Activated naive CD8-positive, alpha-beta T cell treated with anti-CD3 and anti-CD28 coated beads, Interleukin-2, amount 50 U/mL, for 16 hours (primary cell): ENCODE measurements around the gene CNOT2.
"Not testable (repeated sequence)": the region's sequence is repeated elsewhere in the genome, so short reads cannot be mapped to it uniquely, and the experiment has no call there.

ENCODE experiments used
- DNase-seq: peaks from one replicate; pipeline ENCODE4 v3.0.0-alpha.2; 2020; ENCODE audit warnings: low read depth, low spot score

The CNOT2 gene

DNA sequence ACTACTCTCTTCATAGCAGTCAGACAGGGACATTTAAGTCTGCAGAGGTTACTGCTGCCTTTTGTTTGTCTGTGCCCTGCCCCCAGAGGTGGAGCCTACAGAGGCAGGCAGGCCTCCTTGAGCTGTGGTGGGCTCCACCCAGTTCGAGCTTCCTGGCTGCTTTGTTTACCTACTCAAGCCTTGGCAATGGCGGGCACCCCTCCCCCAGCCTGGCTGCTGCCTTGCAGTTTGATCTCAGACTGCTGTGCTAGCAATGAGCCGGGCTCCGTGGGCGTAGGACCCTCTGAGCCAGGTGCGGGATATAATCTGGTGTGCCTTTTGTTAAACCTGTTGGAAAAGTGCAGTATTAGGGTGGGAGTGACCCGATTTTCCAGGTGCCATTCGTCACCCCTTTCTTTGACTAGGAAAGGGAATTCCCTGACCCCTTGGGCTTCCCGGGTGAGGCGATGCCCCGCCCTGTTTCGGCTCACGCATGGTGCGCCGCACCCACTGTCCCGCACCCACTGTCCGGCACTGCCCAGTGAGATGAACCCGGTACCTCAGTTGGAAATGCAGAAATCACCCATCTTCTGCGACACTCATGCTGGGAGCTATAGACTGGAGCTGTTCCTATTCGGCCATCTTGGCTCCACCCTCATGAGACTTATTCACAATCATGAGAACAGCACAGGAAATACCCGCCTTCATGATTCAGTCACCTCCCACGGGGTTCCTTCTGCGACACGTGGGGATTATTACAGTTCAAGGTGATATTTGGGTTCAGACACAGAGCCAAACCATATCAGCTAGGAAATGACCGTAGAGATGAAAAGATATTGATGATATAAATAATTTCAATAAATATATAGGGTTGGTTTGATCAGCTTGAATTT lies 61.7 kb downstream of the CNOT2 start:
- not testable (repeated sequence) for DNase-seq

- DNase-seq: no peak
Measured at GRCh38 chr12:70305794-70306193, 62.6 kb downstream of the CNOT2 start.

DNA sequence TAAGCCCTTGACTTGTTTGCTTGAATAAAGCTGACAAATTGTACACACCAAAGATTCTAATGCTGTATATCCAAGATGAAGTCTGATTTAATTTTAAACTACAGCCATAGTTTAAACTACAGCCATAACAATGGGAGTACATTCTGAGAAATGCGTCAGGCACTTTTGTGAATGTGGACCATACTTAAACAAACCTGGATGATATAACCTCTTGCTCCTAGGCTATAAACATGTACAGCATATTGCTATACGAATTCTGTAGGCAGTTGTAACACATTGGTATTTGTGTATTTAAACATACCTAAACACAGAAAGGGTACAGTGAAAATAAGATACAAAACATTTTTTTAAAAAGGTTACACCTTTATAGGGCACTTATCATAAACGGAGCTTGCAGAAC lies 63.4 kb downstream of the CNOT2 start:
- DNase-seq: no peak

- no peak for DNase-seq
Measured at GRCh38 chr12:70307868-70308267, 64.6 kb downstream of the CNOT2 start.

DNA sequence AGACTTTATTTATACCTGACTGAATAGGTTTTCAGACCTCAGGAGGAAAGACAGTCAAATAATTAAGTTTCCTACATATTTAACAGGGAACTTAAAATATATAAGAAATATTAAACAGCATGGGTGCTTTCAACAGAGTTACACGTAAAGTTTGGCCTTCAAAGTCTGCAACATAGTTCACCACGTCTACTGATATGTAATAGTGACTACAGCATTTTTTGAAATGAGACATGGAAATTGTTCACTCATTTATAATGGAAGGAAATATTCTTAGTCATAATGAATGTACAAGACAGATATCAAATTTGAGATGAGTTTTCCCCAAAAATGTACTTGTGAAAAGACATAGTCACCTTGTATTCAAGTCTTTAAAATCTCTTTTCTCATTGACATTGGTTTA lies 66.1 kb downstream of the CNOT2 start:
- DNase-seq: no peak

- no peak for DNase-seq
Measured at GRCh38 chr12:70314145-70314544, 70.9 kb downstream of the CNOT2 start.

DNA sequence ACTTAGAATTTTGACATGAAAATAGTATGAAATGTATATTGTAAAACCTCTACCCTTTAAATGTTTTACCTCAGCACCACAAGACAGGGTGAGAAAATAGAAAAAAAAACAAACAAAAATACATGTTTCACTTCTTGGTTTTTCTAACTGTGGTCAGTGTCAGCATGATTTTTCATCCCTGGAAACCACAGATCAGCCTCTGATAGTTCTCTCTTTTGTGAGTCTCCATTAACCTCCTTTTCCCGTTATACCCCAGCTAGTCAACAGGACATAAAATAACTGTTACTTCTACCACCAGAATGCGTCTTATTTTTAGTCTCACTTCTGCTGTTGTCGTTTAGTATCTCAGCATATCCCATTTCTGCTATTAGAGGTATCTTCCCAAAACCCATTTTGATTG lies 74.5 kb downstream of the CNOT2 start:
- DNase-seq: no peak

DNA sequence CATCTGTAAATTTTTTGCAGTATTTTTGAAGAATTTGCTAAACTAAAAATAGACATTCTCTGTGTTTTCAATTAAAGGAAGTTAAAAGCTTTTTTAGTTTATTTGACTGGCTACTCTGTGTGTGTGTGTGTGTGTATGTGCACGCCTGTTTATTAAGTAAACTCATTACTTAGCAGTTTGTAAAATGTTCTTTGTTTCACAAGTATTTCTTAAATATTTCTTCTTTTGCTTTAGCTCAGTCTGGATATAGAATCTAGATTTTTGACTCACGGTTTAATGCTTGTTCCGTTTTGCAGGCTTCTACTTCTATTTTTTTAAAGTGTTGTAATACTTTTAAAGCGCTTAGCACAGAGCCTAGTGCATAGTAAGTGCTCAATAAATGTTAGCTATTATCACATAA lies 76.4 kb downstream of the CNOT2 start:
- no peak for DNase-seq

- no peak for DNase-seq
Measured at GRCh38 chr12:70321191-70321590, 78.0 kb downstream of the CNOT2 start.

DNA sequence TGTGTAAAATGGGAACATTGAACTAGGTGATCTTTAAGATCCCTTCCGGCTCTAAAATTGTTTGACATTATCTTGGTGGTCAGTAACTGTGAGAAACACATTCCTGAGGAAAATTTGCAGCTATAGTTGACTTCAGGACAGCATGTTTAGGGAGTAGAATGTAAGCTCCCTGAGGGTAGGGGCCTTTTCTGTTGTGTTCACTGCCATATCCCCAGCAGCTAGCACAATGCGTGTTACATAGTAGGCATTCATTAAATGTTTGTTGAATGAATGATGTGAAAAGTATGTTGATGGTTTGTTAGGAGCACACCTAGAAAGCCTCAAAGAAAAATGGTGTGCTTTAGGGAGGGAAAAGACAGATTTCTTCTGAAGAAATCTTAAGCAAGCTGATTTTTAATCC lies 84.3 kb downstream of the CNOT2 start:
- no peak for DNase-seq

DNA sequence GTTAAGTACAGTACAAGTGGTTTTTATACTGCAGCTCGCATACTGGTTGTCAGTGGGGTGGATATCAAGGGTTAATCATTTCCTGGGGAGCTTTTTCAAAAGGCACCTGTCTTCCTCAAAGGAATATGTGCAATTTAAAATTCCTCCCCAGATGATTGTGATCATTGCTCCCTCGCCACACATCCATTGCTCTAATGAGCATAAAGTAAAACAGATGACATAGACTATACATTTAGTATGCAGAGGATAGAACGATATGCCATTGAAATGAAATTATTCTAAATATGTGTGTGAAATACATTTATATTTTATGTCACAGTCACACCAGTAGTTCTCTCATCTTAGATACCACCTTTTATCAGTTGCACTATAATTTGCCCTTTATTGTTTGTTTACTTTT lies 86.5 kb downstream of the CNOT2 start:
- DNase-seq: no peak

DNA sequence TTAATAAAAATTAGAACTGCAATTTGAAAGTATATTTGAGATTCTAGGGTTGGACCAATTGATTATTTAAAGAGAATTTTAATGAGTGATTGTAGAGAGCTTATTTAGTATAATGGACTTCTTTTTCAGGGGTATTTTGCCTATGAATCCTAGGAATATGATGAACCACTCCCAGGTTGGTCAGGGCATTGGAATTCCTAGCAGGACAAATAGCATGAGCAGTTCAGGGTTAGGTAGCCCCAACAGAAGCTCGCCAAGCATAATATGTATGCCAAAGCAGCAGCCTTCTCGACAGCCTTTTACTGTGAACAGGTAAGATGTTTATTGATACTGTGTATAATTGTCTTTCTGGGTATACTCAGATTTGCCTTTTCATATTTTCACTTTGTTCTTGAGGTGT lies 86.9 kb downstream of the CNOT2 start:
- DNase-seq: no peak

DNA sequence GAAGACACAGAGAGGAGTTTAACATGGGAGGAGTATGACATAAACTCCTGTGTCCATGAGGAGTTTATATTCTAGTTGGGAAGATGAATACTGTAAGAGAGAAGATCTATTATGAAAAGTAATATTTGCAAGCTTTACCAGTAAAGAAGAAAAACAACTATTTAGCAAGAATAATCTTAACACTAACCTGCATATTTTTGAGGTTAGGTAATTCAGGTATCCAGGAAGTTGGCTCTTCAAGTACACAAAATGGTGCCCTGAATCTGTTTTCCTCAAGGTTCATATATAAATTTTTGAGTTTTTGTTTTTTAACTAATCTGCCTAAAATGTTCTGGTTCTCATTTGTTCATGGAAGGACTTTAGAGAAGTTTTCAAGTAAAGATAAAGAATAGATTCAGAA lies 89.0 kb downstream of the CNOT2 start:
- DNase-seq: no peak

GRCh38 chr12:70334742-70335141 lies 91.5 kb downstream of the CNOT2 start:
- DNase-seq: no peak

- DNase-seq: no peak
Measured at GRCh38 chr12:70338531-70338930, 95.3 kb downstream of the CNOT2 start.

GRCh38 chr12:70351076-70351475 lies 107.8 kb downstream of the CNOT2 start:
- DNase-seq: no peak

DNA sequence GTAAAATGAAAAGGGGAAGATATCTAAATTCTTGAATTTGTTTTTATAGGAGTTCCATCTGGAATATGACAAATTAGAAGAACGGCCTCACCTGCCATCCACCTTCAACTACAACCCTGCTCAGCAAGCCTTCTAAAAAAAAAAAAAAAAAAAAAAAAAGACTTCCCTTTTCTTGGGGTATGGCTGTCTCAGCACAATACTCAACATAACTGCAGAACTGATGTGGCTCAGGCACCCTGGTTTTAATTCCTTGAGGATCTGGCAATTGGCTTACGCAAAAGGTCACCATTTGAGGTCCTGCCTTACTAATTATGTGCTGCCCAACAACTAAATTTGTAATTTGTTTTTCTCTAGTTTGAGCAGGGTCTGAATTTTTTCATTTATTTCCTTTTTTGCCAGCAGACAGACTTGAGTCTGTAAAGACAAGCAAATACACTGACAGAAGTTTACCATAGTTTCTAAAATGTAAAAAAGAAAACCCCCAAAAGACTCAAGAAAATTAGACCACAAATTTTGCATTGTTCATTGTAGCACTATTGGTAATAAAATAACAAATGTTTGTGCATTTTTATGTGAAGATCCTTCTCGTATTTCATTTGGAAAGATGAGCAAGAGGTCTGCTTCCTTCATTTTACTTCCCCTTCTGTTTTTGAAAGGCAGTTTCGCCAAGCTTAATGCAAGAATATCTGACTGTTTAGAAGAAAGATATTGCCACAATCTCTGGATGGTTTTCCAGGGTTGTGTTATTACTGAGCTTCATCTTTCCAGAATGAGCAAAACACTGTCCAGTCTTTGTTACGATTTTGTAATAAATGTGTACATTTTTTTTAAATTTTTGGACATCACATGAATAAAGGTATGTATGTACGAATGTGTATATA lies 110.8 kb downstream of the CNOT2 start:
- DNase-seq: no peak

GRCh38 chr12:70354787-70355186 lies 111.6 kb downstream of the CNOT2 start:
- no peak for DNase-seq

- no peak for DNase-seq
Measured at GRCh38 chr12:70355972-70356371, 112.7 kb downstream of the CNOT2 start.

DNA sequence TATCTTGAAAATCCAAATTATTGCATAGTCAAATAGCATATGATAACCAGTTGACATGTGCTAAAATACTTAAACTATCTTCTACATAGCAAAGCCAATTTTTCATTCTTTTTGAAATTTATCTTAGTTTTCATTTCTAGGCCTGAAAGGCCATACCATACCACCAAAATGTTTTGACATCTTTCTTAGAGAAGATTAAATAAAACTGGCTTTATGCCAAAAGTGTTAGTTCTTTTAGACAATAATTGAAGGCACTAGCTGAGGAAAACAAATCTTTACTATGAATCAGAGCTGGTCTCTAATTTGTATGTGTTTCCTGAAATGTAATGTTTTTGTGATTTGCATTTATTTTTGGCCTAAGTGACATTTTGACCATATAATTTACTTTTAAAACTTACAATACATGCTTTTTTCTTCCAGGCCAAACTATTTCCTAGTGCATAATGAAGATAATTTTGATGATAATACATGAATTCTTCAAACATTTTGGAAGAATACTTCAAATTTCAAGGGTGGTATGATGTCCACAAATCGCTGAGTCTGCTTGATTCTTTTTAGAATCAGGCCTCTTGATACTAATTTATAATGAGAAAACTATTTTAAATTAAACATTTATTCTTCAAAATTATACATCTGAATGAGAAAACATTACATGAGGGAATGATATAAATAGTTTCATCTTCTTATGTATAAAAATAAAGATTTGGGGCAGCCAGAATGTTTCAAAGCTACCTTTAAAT lies 116.4 kb downstream of the CNOT2 start:
- DNase-seq: no peak

DNA sequence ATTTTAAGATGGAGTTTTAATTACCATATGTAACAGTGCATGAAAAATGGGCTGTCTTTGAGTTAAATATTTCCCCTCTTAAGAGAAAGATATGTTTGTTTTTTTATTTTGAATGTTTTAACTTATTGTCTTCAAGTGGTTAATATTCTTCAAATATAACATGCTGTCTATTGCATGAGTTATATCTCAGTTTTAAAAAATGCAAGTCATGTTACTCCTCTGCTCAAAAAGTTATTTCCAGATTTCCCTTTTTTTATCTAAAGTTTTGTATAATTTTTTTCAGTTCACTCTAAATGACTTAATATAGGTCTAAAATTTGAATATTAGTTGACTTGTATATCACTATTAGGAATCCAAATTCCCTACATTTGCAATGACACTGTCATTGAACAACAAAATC lies 117.0 kb downstream of the CNOT2 start:
- DNase-seq: no peak
